Mammary epithelial cell (primary cell): ENCODE results near the gene CCDC187.
"Not testable (repeated sequence)": the region's sequence is repeated elsewhere in the genome, so short reads cannot be mapped to it uniquely, and the experiment has no call there.

Experiments
- EZH2 ChIP-seq: IDR thresholded peaks from 2 replicates; pipeline ENCODE4 v1.6.1; 2012; ENCODE audit warnings: low read length, inconsistent platforms, borderline replicate concordance
- TF ChIP-seq, protein P1 (sequence below), 2 donors: IDR thresholded peaks in 1 of 2; conservative IDR thresholded peaks in 1 of 2; 2 replicates each; pipeline ENCODE4 v1.5.1; 2011 to 2012; ENCODE audit warnings: inconsistent platforms in 2 of 2, low read length in 2 of 2, mild to moderate bottlenecking in 2 of 2, control low read depth in 1 of 2, low read depth in 1 of 2; ENCODE audit not compliant: insufficient read depth in 1 of 2; ENCODE audit errors: extremely low read depth in 1 of 2

DNA sequence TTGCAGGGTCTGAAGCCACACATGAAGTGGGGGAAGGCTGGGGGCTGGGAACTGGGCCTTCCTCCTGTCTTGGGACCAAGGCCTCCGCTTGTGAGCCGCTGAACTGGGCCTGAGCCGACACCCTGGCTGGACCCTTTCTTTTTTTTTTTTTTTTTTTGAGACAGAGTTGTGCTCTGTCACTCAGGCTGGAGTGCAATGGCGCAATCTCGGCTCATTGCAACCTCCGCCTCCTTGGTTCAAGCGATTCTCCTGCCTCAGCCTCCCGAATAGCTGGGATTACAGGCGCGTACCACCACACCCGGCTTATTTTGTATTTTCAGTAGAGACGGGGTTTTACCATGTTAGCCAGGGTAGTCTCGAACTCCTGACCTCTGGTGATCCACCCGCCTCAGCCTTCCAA, 15.3 kb upstream of the CCDC187 start:
- TF ChIP-seq, protein P1, sequence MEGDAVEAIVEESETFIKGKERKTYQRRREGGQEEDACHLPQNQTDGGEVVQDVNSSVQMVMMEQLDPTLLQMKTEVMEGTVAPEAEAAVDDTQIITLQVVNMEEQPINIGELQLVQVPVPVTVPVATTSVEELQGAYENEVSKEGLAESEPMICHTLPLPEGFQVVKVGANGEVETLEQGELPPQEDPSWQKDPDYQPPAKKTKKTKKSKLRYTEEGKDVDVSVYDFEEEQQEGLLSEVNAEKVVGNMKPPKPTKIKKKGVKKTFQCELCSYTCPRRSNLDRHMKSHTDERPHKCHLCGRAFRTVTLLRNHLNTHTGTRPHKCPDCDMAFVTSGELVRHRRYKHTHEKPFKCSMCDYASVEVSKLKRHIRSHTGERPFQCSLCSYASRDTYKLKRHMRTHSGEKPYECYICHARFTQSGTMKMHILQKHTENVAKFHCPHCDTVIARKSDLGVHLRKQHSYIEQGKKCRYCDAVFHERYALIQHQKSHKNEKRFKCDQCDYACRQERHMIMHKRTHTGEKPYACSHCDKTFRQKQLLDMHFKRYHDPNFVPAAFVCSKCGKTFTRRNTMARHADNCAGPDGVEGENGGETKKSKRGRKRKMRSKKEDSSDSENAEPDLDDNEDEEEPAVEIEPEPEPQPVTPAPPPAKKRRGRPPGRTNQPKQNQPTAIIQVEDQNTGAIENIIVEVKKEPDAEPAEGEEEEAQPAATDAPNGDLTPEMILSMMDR (conservative IDR thresholded peaks at IDR 0.05 in 1 of 2, IDR thresholded peaks at IDR 0.05 in 1 of 2; ENCODE audit: extremely low read depth in 1 of 2, insufficient read depth in 1 of 2, low read depth in 1 of 2, low read length in 2 of 2) = not testable (repeated sequence)
- TF ChIP-seq EZH2 = not testable (repeated sequence)
